SK-N-SH treated with all-trans-retinoic acid at 6 μM for 48 hours (cell line): ENCODE data around the gene CXCL3.

ENCODE experiments used
- ATAC-seq: fragments of 200-7000 bp; cut with Tn5 transposase; 3 replicates; pipeline ENCODE4 v1.9.1; 2020; ENCODE audit warnings: mild to moderate bottlenecking, moderate library complexity
- ARNTL ChIP-seq: fragments of 450-650 bp; formaldehyde crosslinking; IDR thresholded peaks from 2 replicates; pipeline ENCODE4 v1.5.0; 2020; ENCODE audit warnings: low read depth, mild to moderate bottlenecking, moderate library complexity, borderline replicate concordance
- BACH2 ChIP-seq: fragments of 250-450 bp; sonication (Bioruptor Pico); IDR thresholded peaks from 2 replicates; pipeline ENCODE4 v1.9.0; 2021; ENCODE audit warnings: mild to moderate bottlenecking, borderline replicate concordance
- CSDC2 ChIP-seq: fragments of 250-450 bp; sonication (Bioruptor Pico); IDR thresholded peaks from 2 replicates; pipeline ENCODE4 v1.5.0; 2020; ENCODE audit warnings: mild to moderate bottlenecking, moderate library complexity
- ESRRG ChIP-seq: fragments of 250-450 bp; sonication (Bioruptor Pico); IDR thresholded peaks from 2 replicates; pipeline ENCODE4 v1.6.1; 2021; ENCODE audit warnings: mild to moderate bottlenecking
- GLIS3 ChIP-seq: fragments of 250-450 bp; sonication (Bioruptor Pico); IDR thresholded peaks from 2 replicates; pipeline ENCODE4 v1.5.0; 2020; ENCODE audit warnings: mild to moderate bottlenecking, moderate library complexity
- ISL1 ChIP-seq: fragments of 250-450 bp; sonication (Bioruptor Pico); IDR thresholded peaks from 2 replicates; pipeline ENCODE4 v2.1.2; 2022; ENCODE audit warnings: mild to moderate bottlenecking, moderate library complexity
- OSR1 ChIP-seq: fragments of 250-450 bp; sonication (Bioruptor Pico); IDR thresholded peaks from 2 replicates; pipeline ENCODE4 v1.8.0; 2022; ENCODE audit warnings: moderate library complexity, mild to moderate bottlenecking, inconsistent platforms
- PPARA ChIP-seq: fragments of 250-450 bp; sonication (Bioruptor Pico); IDR thresholded peaks from 2 replicates; pipeline ENCODE4 v1.5.0; 2020; ENCODE audit warnings: mild to moderate bottlenecking, borderline replicate concordance
- RARB ChIP-seq: fragments of 250-450 bp; sonication (Bioruptor Pico); IDR thresholded peaks from 2 replicates; pipeline ENCODE4 v1.8.0; 2021; ENCODE audit warnings: mild to moderate bottlenecking, moderate library complexity
- SNAI2 ChIP-seq: fragments of 250-450 bp; sonication (Bioruptor Pico); IDR thresholded peaks from 2 replicates; pipeline ENCODE4 v1.5.0; 2020; ENCODE audit warnings: mild to moderate bottlenecking, moderate library complexity
- TCF4 ChIP-seq: fragments of 250-450 bp; sonication (Bioruptor Pico); IDR thresholded peaks from 2 replicates; pipeline ENCODE4 v1.8.0; 2021; ENCODE audit warnings: mild to moderate bottlenecking, moderate library complexity, borderline replicate concordance
- TOX ChIP-seq: fragments of 250-450 bp; sonication (Bioruptor Pico); IDR thresholded peaks from 2 replicates; pipeline ENCODE4 v1.8.0; 2021; ENCODE audit warnings: mild to moderate bottlenecking, moderate library complexity, borderline replicate concordance
- ZC3H10 ChIP-seq: fragments of 250-450 bp; sonication (Bioruptor Pico); IDR thresholded peaks from 2 replicates; pipeline ENCODE4 v1.5.1; 2021; ENCODE audit warnings: mild to moderate bottlenecking, moderate library complexity
- ZFP3 ChIP-seq: fragments of 250-450 bp; sonication (Bioruptor Pico); IDR thresholded peaks from 2 replicates; pipeline ENCODE4 v1.5.0; 2020; ENCODE audit warnings: mild to moderate bottlenecking, moderate library complexity
- ZFP30 ChIP-seq: fragments of 450-650 bp; formaldehyde crosslinking; IDR thresholded peaks from 2 replicates; pipeline ENCODE4 v1.5.0; 2022; ENCODE audit warnings: mild to moderate bottlenecking, moderate library complexity
- ZNF565 ChIP-seq: fragments of 450-650 bp; formaldehyde crosslinking; conservative IDR thresholded peaks from 2 replicates; pipeline ENCODE4 v1.5.0; 2020; ENCODE audit warnings: low read depth, mild to moderate bottlenecking, moderate library complexity
- ZNF70 ChIP-seq: fragments of 450-650 bp; formaldehyde crosslinking; IDR thresholded peaks from 2 replicates; pipeline ENCODE4 v1.5.0; 2020; ENCODE audit warnings: mild to moderate bottlenecking, moderate library complexity
- ZNF8 ChIP-seq: fragments of 450-650 bp; formaldehyde crosslinking; IDR thresholded peaks from 2 replicates; pipeline ENCODE4 v1.5.0; 2020; ENCODE audit warnings: mild to moderate bottlenecking, moderate library complexity
- TF ChIP-seq, protein P1 (sequence below): fragments of 250-450 bp; sonication (Bioruptor Pico); IDR thresholded peaks from 2 replicates; pipeline ENCODE4 v1.5.1; 2021; ENCODE audit warnings: mild to moderate bottlenecking, moderate library complexity
- TF ChIP-seq, protein P2 (sequence below): fragments of 250-450 bp; sonication (Bioruptor Pico); IDR thresholded peaks from 2 replicates; pipeline ENCODE4 v1.8.0; 2020; ENCODE audit warnings: mild to moderate bottlenecking, moderate library complexity, borderline replicate concordance
- TF ChIP-seq, protein P3 (sequence below): fragments of 250-450 bp; sonication (Bioruptor Pico); IDR thresholded peaks from 2 replicates; pipeline ENCODE4 v1.5.1; 2020; ENCODE audit warnings: low read depth, mild to moderate bottlenecking, moderate library complexity
- TF ChIP-seq, protein P4 (sequence below): fragments of 250-450 bp; sonication (Bioruptor Pico); IDR thresholded peaks from 2 replicates; pipeline ENCODE4 v1.8.0; 2021; ENCODE audit warnings: low read depth, mild to moderate bottlenecking, moderate library complexity, borderline replicate concordance

CXCL3 gene

DNA sequence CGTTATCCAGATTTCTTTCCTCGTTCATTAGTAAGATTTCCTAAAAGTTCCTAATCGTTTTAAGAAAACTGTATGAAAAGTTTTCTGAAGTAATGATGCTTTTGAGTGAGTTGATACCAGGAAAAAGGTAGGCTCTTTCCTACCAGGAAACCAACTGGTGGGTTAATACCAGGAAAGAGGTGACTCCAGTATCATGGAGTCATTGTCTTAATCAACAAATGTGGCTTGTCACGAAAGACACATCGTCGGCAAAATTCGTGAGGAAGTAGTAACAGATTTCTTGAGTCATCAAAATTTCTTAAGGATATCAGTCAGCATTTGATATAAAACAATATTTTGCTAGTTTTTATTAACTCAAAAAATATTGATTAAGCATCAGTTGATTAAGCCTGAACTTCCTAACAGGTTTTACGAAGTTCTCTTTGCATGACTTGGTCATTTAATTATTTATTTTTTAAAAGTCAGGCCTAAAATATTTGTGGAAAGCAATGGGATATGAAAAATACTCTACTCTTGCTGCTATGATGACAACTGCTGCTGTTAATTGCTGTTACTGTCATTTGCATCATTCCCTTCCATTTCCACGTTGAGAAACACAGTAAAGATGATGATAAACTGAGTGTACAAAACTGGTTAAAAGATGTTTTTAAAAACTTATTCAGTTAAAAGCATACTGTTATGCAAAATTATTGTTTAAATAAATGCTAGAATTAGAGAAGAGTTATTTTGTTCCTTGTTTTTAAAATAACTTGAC lies 47.3 kb downstream of the CXCL3 start (continued):
- TF ChIP-seq, protein P1, sequence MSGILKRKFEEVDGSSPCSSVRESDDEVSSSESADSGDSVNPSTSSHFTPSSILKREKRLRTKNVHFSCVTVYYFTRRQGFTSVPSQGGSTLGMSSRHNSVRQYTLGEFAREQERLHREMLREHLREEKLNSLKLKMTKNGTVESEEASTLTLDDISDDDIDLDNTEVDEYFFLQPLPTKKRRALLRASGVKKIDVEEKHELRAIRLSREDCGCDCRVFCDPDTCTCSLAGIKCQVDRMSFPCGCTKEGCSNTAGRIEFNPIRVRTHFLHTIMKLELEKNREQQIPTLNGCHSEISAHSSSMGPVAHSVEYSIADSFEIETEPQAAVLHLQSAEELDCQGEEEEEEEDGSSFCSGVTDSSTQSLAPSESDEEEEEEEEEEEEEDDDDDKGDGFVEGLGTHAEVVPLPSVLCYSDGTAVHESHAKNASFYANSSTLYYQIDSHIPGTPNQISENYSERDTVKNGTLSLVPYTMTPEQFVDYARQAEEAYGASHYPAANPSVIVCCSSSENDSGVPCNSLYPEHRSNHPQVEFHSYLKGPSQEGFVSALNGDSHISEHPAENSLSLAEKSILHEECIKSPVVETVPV (CRISPR knock-in tag), result no peak
- no peak for TF ChIP-seq ESRRG (CRISPR knock-in tag)
- no peak for TF ChIP-seq BACH2 (CRISPR knock-in tag)

DNA sequence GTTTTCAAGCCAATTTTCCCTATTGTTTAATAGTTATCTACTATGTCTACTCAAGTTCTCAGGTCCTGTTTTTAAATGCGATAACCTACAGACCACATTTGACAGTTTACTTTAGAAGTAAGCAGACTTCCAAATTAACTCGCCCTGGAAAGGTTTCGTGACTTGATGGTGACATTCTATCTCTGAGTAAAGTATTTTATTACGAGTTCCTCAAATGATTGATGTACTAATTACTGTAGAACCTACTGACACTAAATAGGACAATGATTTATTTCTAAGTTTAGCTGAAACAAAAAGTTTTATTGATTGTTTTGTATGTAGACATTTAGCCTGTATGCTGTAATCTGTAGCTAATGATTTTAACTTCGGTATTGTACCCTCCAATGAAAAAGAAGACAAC lies 48.6 kb downstream of the CXCL3 start:
- ATAC-seq, result no peak
- TF ChIP-seq ZFP3 (CRISPR knock-in tag), result no peak
- no peak for TF ChIP-seq ARNTL (CRISPR knock-in tag)
- TF ChIP-seq TOX (CRISPR knock-in tag), result no peak
- no peak for TF ChIP-seq ESRRG (CRISPR knock-in tag)
- TF ChIP-seq ZNF70, result no peak
- no peak for TF ChIP-seq GLIS3 (CRISPR knock-in tag)
- TF ChIP-seq, protein P2, sequence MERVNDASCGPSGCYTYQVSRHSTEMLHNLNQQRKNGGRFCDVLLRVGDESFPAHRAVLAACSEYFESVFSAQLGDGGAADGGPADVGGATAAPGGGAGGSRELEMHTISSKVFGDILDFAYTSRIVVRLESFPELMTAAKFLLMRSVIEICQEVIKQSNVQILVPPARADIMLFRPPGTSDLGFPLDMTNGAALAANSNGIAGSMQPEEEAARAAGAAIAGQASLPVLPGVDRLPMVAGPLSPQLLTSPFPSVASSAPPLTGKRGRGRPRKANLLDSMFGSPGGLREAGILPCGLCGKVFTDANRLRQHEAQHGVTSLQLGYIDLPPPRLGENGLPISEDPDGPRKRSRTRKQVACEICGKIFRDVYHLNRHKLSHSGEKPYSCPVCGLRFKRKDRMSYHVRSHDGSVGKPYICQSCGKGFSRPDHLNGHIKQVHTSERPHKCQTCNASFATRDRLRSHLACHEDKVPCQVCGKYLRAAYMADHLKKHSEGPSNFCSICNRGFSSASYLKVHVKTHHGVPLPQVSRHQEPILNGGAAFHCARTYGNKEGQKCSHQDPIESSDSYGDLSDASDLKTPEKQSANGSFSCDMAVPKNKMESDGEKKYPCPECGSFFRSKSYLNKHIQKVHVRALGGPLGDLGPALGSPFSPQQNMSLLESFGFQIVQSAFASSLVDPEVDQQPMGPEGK, result no peak
- TF ChIP-seq TCF4 (CRISPR knock-in tag), result no peak
- TF ChIP-seq, protein P1 (CRISPR knock-in tag), result no peak
- TF ChIP-seq ZNF565 (CRISPR knock-in tag), result no peak
- TF ChIP-seq, protein P3, sequence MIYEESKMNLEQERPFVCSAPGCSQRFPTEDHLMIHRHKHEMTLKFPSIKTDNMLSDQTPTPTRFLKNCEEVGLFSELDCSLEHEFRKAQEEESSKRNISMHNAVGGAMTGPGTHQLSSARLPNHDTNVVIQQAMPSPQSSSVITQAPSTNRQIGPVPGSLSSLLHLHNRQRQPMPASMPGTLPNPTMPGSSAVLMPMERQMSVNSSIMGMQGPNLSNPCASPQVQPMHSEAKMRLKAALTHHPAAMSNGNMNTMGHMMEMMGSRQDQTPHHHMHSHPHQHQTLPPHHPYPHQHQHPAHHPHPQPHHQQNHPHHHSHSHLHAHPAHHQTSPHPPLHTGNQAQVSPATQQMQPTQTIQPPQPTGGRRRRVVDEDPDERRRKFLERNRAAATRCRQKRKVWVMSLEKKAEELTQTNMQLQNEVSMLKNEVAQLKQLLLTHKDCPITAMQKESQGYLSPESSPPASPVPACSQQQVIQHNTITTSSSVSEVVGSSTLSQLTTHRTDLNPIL (CRISPR knock-in tag), result no peak
- TF ChIP-seq ZFP30, result no peak
- no peak for TF ChIP-seq OSR1

DNA sequence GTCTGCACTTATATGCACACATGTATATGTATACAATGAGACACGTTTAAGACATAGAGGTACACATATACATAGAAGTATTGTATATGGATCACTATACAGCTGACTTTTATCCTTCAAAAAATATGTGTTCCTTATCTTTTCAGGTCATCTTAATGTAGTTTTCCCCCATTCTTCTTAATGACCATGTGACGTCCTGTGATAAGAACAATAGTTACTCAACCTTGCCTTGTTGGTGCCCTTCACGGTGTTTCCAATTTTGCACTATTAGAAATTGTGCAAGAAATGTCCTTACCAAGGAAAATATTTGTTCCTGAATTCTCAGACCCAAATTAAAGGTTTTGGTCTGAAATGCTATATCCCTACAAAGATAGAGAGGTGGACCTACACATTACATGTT lies 49.5 kb downstream of the CXCL3 start:
- ATAC-seq, result no peak
- TF ChIP-seq ESRRG (CRISPR knock-in tag), result no peak
- TF ChIP-seq PPARA, result no peak
- no peak for TF ChIP-seq ZFP3 (CRISPR knock-in tag)
- no peak for TF ChIP-seq GLIS3 (CRISPR knock-in tag)
- no peak for TF ChIP-seq ZNF565 (CRISPR knock-in tag)
- no peak for TF ChIP-seq RARB (CRISPR knock-in tag)
- no peak for TF ChIP-seq OSR1
- TF ChIP-seq ISL1, result no peak
- no peak for TF ChIP-seq TCF4 (CRISPR knock-in tag)

DNA sequence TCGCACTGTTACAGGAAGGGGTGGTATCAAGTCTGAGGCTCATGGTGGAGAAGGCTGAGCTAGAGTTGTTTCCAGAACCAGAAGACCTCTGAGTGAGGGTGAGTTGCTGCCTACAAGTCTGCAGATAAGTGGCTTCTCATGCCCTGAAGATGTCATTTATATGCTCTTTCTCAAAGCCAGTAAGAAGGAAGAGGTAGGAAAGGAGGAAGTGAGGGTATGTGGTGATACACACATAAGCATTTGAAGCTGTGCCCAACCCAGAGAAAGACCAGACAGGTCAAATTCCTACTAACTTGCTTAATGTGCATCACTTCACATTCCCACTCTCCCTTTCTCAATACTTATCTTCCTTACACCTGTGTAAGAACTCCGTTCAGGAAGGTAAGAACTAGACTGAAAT lies 50.4 kb downstream of the CXCL3 start, which contains the start of gene PPBP:
Gene PPBP (minus strand): TSS at position 130 of the 400 bp plus-strand sequence. CDS start 87 bp downstream, at position 43.
- no peak for ATAC-seq
- TF ChIP-seq TCF4 (CRISPR knock-in tag) (no peak), ZFP3 (CRISPR knock-in tag) (no peak), SNAI2 (no peak), ARNTL (CRISPR knock-in tag) (no peak), ZC3H10 (CRISPR knock-in tag) (no peak), TOX (CRISPR knock-in tag) (no peak), PPARA (no peak), GLIS3 (CRISPR knock-in tag) (no peak), ZNF8 (CRISPR knock-in tag) (no peak), CSDC2 (no peak), ISL1 (no peak), OSR1 (no peak), ZNF70 (no peak)
- TF ChIP-seq, protein P1 (CRISPR knock-in tag), result no peak
- TF ChIP-seq, protein P4, sequence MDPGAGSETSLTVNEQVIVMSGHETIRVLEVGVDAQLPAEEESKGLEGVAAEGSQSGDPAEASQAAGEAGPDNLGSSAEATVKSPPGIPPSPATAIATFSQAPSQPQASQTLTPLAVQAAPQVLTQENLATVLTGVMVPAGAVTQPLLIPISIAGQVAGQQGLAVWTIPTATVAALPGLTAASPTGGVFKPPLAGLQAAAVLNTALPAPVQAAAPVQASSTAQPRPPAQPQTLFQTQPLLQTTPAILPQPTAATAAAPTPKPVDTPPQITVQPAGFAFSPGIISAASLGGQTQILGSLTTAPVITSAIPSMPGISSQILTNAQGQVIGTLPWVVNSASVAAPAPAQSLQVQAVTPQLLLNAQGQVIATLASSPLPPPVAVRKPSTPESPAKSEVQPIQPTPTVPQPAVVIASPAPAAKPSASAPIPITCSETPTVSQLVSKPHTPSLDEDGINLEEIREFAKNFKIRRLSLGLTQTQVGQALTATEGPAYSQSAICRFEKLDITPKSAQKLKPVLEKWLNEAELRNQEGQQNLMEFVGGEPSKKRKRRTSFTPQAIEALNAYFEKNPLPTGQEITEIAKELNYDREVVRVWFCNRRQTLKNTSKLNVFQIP, result no peak
- TF ChIP-seq, protein P2, result no peak
- TF ChIP-seq, protein P3 (CRISPR knock-in tag), result no peak
